Brain pericyte (primary cell): ENCODE measurements around the gene THOC5.

Experiments used
- DNase-seq: peaks from one replicate; pipeline ENCODE4 v3.0.0-alpha.2; 2012; ENCODE audit warnings: low read depth, low spot score

Gene THOC5

GRCh38 chr22:29476116-29476515, 77.4 kb downstream of the THOC5 start:
- DNase-seq, result no peak

DNA sequence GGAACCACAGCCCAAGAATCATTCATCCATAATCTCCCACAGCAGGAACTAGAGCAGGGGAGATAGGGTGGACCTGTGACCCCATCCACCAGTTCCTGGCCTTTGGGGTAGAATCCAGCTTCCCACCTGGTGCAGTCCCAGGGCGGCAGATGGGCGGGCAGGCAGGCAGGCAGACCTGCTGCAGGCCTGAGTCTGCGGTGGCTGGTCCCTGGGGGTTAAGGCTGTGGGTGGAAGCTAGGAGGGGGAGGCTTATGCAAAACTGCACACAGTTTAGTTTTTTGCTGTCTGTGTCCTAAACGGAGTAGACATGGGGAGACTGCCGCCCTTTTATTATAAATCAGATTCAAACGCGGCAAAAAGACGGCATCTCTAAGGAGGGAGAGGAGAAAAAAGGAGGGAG, 78.0 kb downstream of the THOC5 start:
- DNase-seq, result no peak

DNA sequence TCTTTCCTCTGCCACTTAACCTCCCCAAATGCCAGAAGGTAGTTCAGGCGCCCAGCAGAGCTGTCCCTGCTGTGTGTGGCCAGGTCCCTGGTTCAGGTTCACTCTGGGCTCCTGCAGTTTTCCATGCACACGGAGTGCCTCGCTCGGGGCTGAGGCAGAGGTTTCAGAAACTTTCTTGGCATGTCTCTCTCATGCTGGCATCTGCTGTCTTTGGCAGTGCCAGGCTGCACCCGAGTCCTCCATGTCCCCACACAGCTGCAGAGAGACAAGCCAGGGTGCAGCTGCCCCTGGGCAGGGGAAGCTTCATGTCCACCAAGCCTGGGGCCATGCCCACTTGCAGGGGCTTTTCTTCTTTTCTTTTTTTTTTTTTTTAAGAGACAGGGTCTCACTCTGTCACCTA, 80.6 kb downstream of the THOC5 start:
- DNase-seq, result no peak

GRCh38 chr22:29470159-29470855, 83.2 kb downstream of the THOC5 start:
- peak; percentile 5 for DNase-seq

GRCh38 chr22:29469755-29470154, 83.8 kb downstream of the THOC5 start:
- no peak for DNase-seq

DNA sequence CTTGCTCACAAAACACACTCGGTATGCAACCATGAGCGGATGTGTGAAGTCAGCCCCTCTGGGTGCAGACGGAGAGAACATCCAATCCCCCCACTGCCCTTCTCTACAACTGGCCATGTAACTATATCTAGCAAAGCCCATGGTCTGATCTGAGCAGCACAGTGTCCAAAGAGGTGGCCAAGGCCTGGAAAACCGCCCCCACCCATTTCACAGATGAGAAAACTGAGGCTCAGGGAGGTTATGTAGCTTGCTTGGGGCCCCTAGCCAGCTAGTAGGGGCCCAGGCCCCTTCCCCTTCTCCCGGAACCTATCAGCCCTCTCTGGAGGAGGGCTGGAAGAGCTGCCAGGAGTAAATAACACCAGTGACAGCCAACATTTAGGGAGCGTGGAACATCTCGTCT, 89.0 kb downstream of the THOC5 start:
- no peak for DNase-seq

GRCh38 chr22:29463629-29464028, 89.9 kb downstream of the THOC5 start:
- DNase-seq, result no peak

GRCh38 chr22:29461263-29461662, 92.3 kb downstream of the THOC5 start:
- DNase-seq, result no peak

DNA sequence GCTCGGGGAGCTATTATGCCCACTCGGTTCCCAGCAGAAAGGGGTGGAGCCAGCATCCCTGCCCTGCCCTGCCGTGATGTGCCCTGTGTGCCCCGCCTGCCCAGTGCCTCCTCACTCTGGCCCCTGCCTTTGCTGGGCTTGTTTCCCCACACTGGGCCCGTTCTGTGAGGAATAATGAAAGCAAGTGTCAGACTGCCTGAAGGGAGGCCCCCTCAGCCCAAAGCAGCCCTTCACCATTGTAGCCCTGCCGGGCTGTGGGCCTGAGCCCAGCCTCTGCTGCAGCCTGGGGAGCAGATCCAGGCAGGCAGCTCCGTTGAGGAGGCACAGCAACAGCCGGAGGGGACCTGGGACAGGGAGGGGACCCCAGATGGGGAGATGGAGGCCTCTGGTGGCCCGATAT, 93.8 kb downstream of the THOC5 start:
- DNase-seq, result no peak

DNA sequence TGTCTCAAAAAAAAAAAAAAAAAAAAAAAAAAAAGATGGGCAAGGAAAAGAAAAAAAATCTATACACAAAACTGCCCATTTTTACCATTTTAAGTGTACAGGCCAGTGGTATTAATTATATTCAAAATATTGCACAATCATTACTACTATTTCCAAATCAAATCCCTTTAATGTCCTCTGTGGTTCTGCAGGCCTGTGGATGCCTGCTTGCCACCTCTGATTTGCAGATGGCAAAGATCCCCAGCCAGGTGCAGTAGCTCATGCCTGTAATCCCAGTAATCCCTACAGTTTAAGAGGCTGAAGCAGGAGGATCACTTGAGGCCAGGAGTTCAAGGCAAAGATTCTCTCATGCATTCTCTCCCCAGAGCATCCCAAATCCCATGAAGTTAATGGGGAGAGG, 95.0 kb downstream of the THOC5 start:
- no peak for DNase-seq

GRCh38 chr22:29457730-29458129, 95.8 kb downstream of the THOC5 start:
- no peak for DNase-seq

- DNase-seq, result no peak
Measured at GRCh38 chr22:29456211-29456671, 97.3 kb downstream of the THOC5 start.
